ENCODE results near the gene THRAP3. TPM values are rescaled to one million over a fixed set of nuclear protein-coding genes. Genes with fewer than 3 reads are reported as not detected.

THRAP3 gene
- total and polyA plus RNA-seq, 9 of the 15 experiments (the other 6 are each of a cell fraction or from before 2014, with no cell fraction given) = 66.2 to 135 (median 113) TPM

DNA sequence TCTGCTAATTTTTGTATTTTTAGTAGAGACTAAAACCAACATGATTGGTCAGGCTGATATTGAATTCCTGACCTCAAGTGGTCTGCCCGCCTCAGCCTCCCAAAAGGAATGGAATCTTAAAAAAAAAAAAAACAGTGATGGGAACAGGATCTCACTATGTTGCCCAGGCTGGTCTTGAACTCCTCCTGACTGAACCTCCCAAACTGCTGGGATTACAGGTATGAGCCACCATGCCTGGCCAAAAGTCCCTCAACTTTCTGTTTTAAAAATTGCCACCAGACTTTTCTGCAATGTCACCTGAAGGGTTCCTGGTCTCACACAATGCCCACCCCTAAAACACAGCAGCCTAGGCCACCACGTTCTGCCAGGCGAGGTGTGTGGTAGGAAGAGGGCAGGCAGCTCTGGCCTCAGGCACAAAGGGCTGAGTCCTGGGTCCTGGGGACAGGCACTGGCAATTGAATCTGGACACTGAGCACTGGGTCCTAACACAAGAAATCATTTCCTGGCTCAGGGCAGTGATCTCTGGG lies 21.2 kb upstream of the THRAP3 start:
- Histone ChIP-seq H4K20me1 (replicated peaks; ENCODE audit: control insufficient read depth, insufficient read depth, low read length) (no peaks in the 10 kb centered on the region), H2AFZ (ENCODE audit: low read depth, low read length) (no peak overlapping the region), H3K27ac (ENCODE audit: extremely low read depth, low read depth, low read length) (no peak overlapping the region), H3K4me3 (no peak overlapping the region), H3K79me2 (ENCODE audit: control insufficient read depth, insufficient read depth, low read length) (no peaks in the 10 kb centered on the region), H3K9me1 (ENCODE audit: control insufficient read depth, insufficient read depth, low read length) (no peaks in the 10 kb centered on the region), H3K36me3 (ENCODE audit: control insufficient read depth, insufficient read depth, low read length) (no peaks in the 10 kb centered on the region), H3K4me1 (replicated peaks in 1 of 2; ENCODE audit: control insufficient read depth in 2 of 2, insufficient read depth in 2 of 2, low read length in 2 of 2) (no peaks in the 10 kb centered on the region; a peak in 1 of 5 replicates), H3K27me3 (ENCODE audit: control insufficient read depth in 2 of 2, insufficient read depth in 2 of 2, low read length in 2 of 2) (no peaks in the 10 kb centered on the region), H3K9ac (ENCODE audit: insufficient read depth in 1 of 2, low read depth in 2 of 2, low read length in 2 of 2) (peak overlapping the region in 1 of 2 experiments; percentile 45; a peak in 1 of 4 replicates), H3K4me2 (ENCODE audit: insufficient read depth, low read length) (no peak overlapping the region), H3K9me3 (replicated peaks; ENCODE audit: control insufficient read depth, insufficient read depth, low read depth, low read length) (no peaks in the 10 kb centered on the region)
- TF ChIP-seq ZNF121 (CRISPR knock-in tag; conservative IDR thresholded peaks at IDR 0.05) (peak; percentile 28; the same call in 1 of the 2 replicates), NR2C2 (CRISPR knock-in tag; IDR thresholded peaks at IDR 0.05) (no peak), NR2C2 (tag; IDR thresholded peaks at IDR 0.05) (no peak)
- ChIA-PET POLR2A (interaction anchor here (0.6 kb wide), 1 partner anchor 51 kb away, joined by 4 read pairs; no protein-coding TSS in a partner anchor), CTCF (ENCODE audit: low intra/inter-chr PET ratio) (no interaction called here)
- WGBS (ENCODE audit: insufficient coverage, low coverage, missing lambda C conversion rate) = 40% methylated on average over 3 of the region's 3 CpGs
- intact Hi-C loops (cut with micrococcal nuclease) (no loop called here), in situ Hi-C loops (cut with MboI) (no loop called here)
- DNase-seq (ENCODE audit: extremely low read depth in 1 of 4, low spot score in 3 of 4) (no peak), ATAC-seq (no peak), FAIRE-seq (no peak)
- BruUV-seq (replicated peaks) = no TSS peak

DNA sequence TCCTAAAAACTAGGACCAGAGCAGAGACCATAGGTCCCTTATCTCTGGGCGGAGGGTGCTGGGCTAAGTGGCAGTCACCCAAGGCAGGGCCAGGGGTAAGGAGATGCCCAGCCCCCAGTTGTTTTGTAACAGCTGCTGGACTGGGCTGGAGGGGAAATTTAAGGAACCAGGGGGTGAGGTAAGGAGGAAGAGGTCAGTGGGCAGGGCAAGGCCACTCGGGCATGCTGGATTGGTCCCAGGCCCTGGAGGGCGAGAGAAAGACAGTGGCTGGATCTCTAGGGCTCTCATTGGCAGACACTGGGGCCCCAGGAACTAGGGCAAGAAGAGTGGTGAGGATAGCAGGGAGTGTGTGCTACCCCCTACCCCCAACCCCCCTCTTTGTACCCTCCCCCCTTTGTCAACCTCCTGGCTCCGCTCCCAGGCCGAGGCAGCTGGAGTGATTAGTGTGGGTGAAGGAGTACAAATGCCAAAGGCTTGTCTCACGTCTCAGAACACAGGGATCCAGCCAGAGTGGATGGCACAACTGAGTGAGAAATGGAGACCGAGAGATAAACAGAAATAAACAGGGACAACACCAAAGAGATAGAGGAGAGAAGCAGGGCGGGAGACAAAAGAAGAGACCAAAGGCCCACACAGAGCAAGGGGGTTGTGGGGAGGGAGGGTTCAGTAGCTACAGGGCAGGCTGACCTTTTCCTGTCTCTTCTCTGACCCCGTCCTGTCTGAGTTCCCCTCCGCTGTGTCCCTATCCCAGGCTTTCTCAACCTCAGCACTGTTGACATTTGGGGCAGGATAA lies 20.5 kb upstream of the THRAP3 start:
- CTCF ChIA-PET (ENCODE audit: low intra/inter-chr PET ratio) = no interaction called here
- DNase-seq (ENCODE audit: extremely low read depth in 1 of 4, low spot score in 3 of 4) (peak in 2 of 4 experiments; percentile 12 to 13), FAIRE-seq (no peak), ATAC-seq (no peak; the same call in 2 of the 3 replicates)
- no peak overlapping the region for H3K27ac ChIP-seq (ENCODE audit: extremely low read depth, low read depth, low read length)
- no peak overlapping the region for H3K9ac ChIP-seq (ENCODE audit: insufficient read depth in 1 of 2, low read depth in 2 of 2, low read length in 2 of 2)
- H3K4me1 ChIP-seq (replicated peaks in 1 of 2; ENCODE audit: control insufficient read depth in 2 of 2, insufficient read depth in 2 of 2, low read length in 2 of 2) = no peaks in the 10 kb centered on the region; a peak in 1 of 5 replicates
- no peaks in the 10 kb centered on the region for H4K20me1 ChIP-seq (replicated peaks; ENCODE audit: control insufficient read depth, insufficient read depth, low read length)
- no peak overlapping the region for H3K4me3 ChIP-seq
- H2AFZ ChIP-seq (ENCODE audit: low read depth, low read length) = no peak overlapping the region; the same call in 1 of the 2 replicates
- in situ Hi-C loops (cut with MboI) (no loop called here), intact Hi-C loops (cut with micrococcal nuclease) (no loop called here)
- POLR2A ChIA-PET = no interaction called here
- no peaks in the 10 kb centered on the region for H3K36me3 ChIP-seq (ENCODE audit: control insufficient read depth, insufficient read depth, low read length)
- H3K9me1 ChIP-seq (ENCODE audit: control insufficient read depth, insufficient read depth, low read length) = no peaks in the 10 kb centered on the region
- H3K27me3 ChIP-seq (ENCODE audit: control insufficient read depth in 2 of 2, insufficient read depth in 2 of 2, low read length in 2 of 2) = no peaks in the 10 kb centered on the region
- no peak overlapping the region for H3K4me2 ChIP-seq (ENCODE audit: insufficient read depth, low read length)
- no peaks in the 10 kb centered on the region for H3K79me2 ChIP-seq (ENCODE audit: control insufficient read depth, insufficient read depth, low read length)
- 55% methylated on average over 10 of the region's 10 CpGs for WGBS (ENCODE audit: insufficient coverage, low coverage, missing lambda C conversion rate)
- H3K9me3 ChIP-seq (replicated peaks; ENCODE audit: control insufficient read depth, insufficient read depth, low read depth, low read length) = no peaks in the 10 kb centered on the region
- no TSS peak for BruUV-seq (replicated peaks)
- TF ChIP-seq HMGN3 (IDR thresholded peaks at IDR 0.05; ENCODE audit: borderline replicate concordance, extremely low read depth, insufficient read length, low read depth, low read length) (no peak), MYNN (IDR thresholded peaks at IDR 0.05) (no peak), MYNN (CRISPR knock-in tag; IDR thresholded peaks at IDR 0.05) (no peak), POLR2A (conservative IDR thresholded peaks at IDR 0.05) (no peak), PRMT5 (CRISPR knock-in tag; IDR thresholded peaks at IDR 0.05) (no peak)
- TF ChIP-seq, protein P1, sequence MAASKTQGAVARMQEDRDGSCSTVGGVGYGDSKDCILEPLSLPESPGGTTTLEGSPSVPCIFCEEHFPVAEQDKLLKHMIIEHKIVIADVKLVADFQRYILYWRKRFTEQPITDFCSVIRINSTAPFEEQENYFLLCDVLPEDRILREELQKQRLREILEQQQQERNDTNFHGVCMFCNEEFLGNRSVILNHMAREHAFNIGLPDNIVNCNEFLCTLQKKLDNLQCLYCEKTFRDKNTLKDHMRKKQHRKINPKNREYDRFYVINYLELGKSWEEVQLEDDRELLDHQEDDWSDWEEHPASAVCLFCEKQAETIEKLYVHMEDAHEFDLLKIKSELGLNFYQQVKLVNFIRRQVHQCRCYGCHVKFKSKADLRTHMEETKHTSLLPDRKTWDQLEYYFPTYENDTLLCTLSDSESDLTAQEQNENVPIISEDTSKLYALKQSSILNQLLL (CRISPR knock-in tag; IDR thresholded peaks at IDR 0.05; ENCODE audit: borderline replicate concordance) = no peak
- TF ChIP-seq, protein P2, sequence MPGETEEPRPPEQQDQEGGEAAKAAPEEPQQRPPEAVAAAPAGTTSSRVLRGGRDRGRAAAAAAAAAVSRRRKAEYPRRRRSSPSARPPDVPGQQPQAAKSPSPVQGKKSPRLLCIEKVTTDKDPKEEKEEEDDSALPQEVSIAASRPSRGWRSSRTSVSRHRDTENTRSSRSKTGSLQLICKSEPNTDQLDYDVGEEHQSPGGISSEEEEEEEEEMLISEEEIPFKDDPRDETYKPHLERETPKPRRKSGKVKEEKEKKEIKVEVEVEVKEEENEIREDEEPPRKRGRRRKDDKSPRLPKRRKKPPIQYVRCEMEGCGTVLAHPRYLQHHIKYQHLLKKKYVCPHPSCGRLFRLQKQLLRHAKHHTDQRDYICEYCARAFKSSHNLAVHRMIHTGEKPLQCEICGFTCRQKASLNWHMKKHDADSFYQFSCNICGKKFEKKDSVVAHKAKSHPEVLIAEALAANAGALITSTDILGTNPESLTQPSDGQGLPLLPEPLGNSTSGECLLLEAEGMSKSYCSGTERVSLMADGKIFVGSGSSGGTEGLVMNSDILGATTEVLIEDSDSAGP (CRISPR knock-in tag; IDR thresholded peaks at IDR 0.05) = no peak

Measured in K562 (cell line).